SK-N-SH (cell line): ENCODE results near the gene TBL2.
"Not testable (repeated sequence)": the region's sequence is repeated elsewhere in the genome, so short reads cannot be mapped to it uniquely, and the experiment has no call there.

ENCODE experiments used
- EP300 ChIP-seq, 2 experiments: IDR thresholded peaks; 2 replicates each; pipeline versions ENCODE4 v1.4.0 to v1.6.1; 2012; ENCODE audit warnings: borderline replicate concordance in 1 of 2, low read depth in 1 of 2, low read length in 1 of 2
- EZH2phosphoT487 ChIP-seq: fragments of 200-600 bp; sonication (generic); IDR thresholded peaks from 2 replicates; pipeline ENCODE4 v1.6.1; 2017; ENCODE audit warnings: low read depth, mixed run types, mild to moderate bottlenecking, antibody characterized with exemption, moderate library complexity, borderline replicate concordance
- FOXM1 ChIP-seq: IDR thresholded peaks from 2 replicates; pipeline ENCODE4 v1.4.0; 2012; ENCODE audit warnings: low read depth, mild to moderate bottlenecking
- MEF2A ChIP-seq: IDR thresholded peaks from 2 replicates; pipeline ENCODE4 v1.4.0; 2012; ENCODE audit warnings: low read depth, borderline replicate concordance
- NFIC ChIP-seq: IDR thresholded peaks from 2 replicates; pipeline ENCODE4 v1.4.0; 2012; ENCODE audit warnings: borderline replicate concordance
- POLR2AphosphoS5 ChIP-seq: IDR thresholded peaks from 2 replicates; pipeline ENCODE4 v1.6.1; 2012; ENCODE audit warnings: low read depth, low read length
- RAD21 ChIP-seq: IDR thresholded peaks from 2 replicates; pipeline ENCODE4 v1.6.1; 2012; ENCODE audit warnings: mild to moderate bottlenecking, low read length
- RFX5 ChIP-seq: IDR thresholded peaks from 2 replicates; pipeline ENCODE4 v1.6.1; 2012; ENCODE audit warnings: mild to moderate bottlenecking, improper control_type of control experiment, low read length
- TAF1 ChIP-seq: IDR thresholded peaks from 2 replicates; pipeline ENCODE4 v1.6.1; 2012; ENCODE audit warnings: low read depth, mild to moderate bottlenecking, low read length, moderate library complexity, borderline replicate concordance
- TEAD4 ChIP-seq: IDR thresholded peaks from 2 replicates; pipeline ENCODE4 v1.4.0; 2012; ENCODE audit warnings: mild to moderate bottlenecking, borderline replicate concordance; ENCODE audit not compliant: insufficient read depth
- YY1 ChIP-seq: IDR thresholded peaks from 2 replicates; pipeline ENCODE4 v1.4.0; 2012; ENCODE audit warnings: low read depth, mild to moderate bottlenecking
- TF ChIP-seq, protein P1 (sequence below): fragments of 200-600 bp; sonication (generic); IDR thresholded peaks from 2 replicates; pipeline ENCODE4 v1.6.1; 2017; ENCODE audit warnings: antibody characterized with exemption, mild to moderate bottlenecking, moderate library complexity
- TF ChIP-seq, protein P2 (sequence below): IDR thresholded peaks from 2 replicates; pipeline ENCODE4 v1.4.0; 2012; ENCODE audit warnings: low read depth
- TF ChIP-seq, protein P3 (sequence below): IDR thresholded peaks from 2 replicates; pipeline ENCODE4 v1.6.1; 2012; ENCODE audit warnings: mild to moderate bottlenecking, low read depth, low read length, moderate library complexity

DNA sequence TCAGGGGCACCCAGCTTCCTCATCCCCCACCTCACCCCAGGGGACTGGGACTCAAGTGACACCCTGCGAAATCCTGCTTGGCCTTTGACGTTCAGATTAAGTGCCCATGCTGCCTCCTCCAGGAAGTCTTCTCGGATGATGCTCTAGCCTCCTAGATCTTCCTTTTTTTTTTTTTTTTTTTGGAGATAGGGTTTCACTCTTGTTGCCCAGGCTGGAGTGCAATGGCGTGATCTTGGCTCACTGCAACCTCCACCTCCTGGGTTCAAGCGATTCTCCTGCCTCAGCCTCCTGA lies 29.3 kb upstream of the TBL2 start:
- TF ChIP-seq TAF1; FOXM1; NFIC; POLR2AphosphoS5; RAD21; EZH2phosphoT487; TEAD4; EP300 (IDR thresholded peaks at IDR 0.05; ENCODE audit: borderline replicate concordance in 1 of 2, low read depth in 1 of 2, low read length in 1 of 2); YY1; MEF2A; RFX5: not testable (repeated sequence)
- TF ChIP-seq, protein P1, sequence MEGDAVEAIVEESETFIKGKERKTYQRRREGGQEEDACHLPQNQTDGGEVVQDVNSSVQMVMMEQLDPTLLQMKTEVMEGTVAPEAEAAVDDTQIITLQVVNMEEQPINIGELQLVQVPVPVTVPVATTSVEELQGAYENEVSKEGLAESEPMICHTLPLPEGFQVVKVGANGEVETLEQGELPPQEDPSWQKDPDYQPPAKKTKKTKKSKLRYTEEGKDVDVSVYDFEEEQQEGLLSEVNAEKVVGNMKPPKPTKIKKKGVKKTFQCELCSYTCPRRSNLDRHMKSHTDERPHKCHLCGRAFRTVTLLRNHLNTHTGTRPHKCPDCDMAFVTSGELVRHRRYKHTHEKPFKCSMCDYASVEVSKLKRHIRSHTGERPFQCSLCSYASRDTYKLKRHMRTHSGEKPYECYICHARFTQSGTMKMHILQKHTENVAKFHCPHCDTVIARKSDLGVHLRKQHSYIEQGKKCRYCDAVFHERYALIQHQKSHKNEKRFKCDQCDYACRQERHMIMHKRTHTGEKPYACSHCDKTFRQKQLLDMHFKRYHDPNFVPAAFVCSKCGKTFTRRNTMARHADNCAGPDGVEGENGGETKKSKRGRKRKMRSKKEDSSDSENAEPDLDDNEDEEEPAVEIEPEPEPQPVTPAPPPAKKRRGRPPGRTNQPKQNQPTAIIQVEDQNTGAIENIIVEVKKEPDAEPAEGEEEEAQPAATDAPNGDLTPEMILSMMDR = not testable (repeated sequence)
- TF ChIP-seq, protein P2, sequence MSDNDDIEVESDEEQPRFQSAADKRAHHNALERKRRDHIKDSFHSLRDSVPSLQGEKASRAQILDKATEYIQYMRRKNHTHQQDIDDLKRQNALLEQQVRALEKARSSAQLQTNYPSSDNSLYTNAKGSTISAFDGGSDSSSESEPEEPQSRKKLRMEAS = not testable (repeated sequence)
- TF ChIP-seq, protein P3, sequence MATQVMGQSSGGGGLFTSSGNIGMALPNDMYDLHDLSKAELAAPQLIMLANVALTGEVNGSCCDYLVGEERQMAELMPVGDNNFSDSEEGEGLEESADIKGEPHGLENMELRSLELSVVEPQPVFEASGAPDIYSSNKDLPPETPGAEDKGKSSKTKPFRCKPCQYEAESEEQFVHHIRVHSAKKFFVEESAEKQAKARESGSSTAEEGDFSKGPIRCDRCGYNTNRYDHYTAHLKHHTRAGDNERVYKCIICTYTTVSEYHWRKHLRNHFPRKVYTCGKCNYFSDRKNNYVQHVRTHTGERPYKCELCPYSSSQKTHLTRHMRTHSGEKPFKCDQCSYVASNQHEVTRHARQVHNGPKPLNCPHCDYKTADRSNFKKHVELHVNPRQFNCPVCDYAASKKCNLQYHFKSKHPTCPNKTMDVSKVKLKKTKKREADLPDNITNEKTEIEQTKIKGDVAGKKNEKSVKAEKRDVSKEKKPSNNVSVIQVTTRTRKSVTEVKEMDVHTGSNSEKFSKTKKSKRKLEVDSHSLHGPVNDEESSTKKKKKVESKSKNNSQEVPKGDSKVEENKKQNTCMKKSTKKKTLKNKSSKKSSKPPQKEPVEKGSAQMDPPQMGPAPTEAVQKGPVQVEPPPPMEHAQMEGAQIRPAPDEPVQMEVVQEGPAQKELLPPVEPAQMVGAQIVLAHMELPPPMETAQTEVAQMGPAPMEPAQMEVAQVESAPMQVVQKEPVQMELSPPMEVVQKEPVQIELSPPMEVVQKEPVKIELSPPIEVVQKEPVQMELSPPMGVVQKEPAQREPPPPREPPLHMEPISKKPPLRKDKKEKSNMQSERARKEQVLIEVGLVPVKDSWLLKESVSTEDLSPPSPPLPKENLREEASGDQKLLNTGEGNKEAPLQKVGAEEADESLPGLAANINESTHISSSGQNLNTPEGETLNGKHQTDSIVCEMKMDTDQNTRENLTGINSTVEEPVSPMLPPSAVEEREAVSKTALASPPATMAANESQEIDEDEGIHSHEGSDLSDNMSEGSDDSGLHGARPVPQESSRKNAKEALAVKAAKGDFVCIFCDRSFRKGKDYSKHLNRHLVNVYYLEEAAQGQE = not testable (repeated sequence)
